ENCODE measurements around the gene MS4A15.
"Not testable (repeated sequence)": the region's sequence is repeated elsewhere in the genome, so short reads cannot be mapped to it uniquely, and the experiment has no call there.

MS4A15 gene, protein sequence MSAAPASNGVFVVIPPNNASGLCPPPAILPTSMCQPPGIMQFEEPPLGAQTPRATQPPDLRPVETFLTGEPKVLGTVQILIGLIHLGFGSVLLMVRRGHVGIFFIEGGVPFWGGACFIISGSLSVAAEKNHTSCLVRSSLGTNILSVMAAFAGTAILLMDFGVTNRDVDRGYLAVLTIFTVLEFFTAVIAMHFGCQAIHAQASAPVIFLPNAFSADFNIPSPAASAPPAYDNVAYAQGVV

DNA sequence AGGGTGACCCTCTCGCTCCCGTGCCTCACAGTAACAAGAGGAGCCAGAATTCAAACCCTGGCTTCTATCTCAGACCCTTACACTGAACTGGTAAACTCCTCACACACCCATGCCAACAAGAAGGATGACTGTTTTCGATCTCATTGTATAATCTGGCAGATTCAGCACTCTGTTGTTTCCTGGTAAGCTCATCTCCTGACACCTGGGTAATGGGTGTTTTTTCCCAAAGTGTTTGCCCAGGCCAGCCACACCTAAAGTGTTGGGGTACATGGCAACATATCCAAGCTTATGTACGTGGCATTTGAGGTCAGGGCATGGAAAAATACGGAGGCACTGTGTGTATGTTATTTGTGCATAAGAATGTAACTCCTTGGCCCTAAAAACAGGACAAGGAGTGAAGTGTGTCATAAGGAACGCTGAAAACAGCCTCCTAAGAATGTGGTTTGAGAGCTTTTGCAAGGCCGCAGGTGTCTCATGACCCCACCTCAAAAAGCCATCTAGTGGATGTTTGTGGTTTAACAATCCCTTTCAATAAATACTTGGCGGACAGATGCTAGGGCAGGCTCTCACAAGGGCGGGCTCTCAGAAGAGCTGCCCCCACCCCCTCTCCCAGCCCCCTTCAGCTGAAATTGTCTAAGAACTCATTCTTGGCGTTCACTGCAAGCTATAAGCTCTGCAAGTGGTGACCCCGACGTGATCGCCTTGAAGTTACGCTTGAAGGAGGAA lies at the start of gene MS4A15:
TSS of gene MS4A15 (plus strand) at position 561 of the 726 bp plus-strand sequence. CDS start 6,867 bp downstream, outside the sequence.
- no peak for DNase-seq (ENCODE audit: low read depth)

DNA sequence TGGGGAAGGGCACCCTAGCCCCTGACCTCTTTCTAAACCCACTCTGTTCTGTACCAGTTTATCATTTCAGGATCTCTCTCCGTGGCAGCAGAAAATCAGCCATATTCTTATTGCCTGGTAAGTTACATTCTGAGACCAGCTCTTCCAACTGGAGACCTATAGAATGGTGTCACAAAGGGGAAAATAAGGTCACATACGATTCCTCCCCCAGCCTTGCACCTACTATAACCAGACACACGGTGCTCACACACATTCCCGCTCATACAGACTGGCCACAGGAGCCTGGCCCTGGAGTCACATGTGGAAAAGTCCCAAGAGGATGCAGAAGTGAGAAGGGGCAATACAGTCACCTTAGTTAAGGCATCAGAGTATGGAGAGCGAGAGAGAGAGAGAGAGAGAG lies 49.7 kb upstream of the MS4A15 start:
- no peak for DNase-seq (ENCODE audit: low read depth)

DNA sequence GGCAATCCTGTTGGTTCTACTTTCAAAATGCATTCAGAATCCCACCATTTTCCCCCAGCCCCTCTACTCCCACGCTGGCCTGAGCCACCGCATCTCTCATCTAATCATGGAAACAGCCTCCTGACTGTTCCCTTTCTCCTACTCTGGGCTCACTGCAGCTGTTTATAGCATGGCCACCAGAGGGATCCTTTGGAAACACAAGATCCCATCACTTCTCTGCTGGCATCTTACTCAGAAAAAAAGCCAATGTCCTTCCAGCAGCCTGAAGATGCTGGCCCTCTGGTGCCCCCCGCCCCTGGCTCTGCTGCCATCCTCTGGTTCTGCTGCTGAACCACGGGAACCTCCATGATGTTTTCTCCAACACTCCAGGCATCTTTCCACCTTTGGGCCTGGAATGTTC lies 46.2 kb upstream of the MS4A15 start:
- no peak for DNase-seq (ENCODE audit: low read depth)

DNA sequence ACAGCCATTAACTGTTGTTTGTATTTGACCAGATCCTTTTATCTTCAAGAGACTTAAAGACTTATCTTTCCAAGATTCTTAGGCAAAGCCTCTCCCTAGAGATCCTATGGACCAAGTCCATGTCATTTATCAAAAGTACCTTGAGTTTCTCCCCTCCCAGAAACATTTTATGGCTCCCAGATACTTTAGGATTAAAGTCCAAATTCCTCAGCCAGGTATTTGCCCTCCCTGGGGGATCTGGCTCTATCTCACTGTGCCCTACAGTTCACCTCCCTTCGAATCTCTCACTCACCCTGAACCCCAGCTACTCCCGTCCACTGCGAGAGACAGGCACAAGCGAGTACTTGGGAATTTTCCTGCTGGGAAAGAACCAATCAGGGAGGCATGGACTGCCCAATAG lies 45.4 kb upstream of the MS4A15 start:
- no peak for DNase-seq (ENCODE audit: low read depth)

DNA sequence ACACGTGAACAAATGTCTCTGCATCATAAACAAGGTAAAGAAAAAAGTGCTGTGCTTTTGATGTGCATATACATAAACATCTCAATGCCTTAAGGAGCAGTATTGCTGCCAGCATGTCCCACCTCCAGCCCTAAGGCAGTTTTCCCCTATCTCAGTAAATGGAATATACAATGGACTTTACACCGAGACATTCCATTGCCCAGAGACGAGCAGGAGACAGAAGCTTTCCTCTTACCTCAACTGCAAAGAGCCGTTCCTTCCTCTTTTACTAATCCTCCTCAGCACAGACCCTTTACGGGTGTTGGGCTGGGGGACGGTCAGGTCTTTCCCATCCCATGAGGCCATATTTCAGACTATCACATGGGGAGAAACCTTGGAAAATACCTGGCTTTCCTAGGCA lies 43.2 kb upstream of the MS4A15 start:
- not testable (repeated sequence) for DNase-seq (ENCODE audit: low read depth)

DNA sequence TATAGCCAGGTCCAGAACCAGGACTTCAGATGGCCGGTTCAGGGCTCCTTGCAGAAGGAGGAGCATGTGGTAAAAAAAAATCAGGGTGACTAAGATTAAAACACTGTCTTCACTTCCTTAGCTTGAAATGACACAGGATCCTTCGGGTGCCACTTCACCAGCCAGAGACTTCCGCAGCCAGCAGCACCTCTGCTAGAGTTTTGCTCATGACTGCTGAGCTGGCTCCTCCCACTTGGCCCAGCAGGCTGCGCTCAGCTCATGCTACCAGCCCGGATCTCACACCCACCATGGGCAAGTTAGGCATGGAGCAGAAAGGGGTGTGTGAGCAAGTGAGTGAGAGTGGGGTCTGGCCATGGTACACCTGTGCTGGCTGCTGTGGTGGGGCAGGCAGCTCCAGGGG lies 38.7 kb upstream of the MS4A15 start:
- DNase-seq (ENCODE audit: low read depth) = no peak

DNA sequence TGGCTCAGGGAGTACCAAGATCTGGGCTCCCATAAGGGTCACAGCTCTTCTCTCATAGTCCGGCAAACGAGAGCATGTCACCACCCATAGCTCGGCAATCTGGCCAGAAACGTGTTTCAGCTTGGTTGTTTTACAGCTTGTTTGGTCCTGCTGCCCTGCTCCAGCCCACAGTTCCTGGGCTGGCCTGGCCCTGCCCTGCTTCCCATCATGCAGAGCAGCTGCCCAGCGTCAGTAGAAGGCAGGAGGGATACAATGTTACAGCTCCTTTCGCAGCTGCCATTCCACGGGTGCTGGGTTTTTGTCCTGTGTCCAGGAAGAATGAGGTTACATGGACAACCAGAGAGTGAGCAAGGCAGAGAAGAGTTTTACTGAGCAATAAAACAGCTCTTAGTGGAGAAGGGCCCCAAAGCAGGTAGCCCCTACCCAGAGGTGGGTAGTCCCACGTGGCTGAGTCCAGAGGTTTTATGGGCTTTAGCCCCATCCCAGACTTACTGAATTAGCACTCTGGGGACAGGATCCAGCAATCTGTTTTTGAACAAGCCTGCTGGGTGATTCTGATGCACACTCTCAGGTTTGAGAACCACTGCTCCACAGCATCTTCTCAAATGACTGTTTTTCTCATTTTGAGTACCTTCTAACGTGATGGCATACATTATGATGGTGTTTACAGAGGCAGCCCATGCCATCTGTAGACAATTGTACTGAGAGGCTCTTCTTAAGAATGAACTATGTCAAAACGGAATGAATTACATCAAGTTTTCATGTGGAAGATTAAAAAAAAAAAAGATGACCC lies 37.9 kb upstream of the MS4A15 start:
- no peak for DNase-seq (ENCODE audit: low read depth)

DNA sequence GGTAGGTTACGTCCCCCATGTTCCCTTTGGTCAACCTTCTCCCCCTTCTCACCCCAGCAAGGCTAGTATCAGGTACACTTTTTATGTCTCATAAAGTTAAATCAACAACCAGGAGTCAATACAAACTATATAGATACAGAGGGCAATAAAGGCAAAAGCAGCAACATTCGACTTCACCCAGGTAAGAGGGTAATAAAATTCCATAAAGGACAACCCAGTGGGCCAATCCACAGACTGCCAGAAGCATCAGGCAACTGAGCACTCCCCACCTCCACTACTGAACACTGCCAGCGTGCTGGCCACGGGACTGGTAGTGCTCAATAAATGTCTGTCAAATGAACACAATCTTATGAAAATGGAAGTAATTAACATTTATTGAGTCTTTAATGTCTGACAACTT lies 37.3 kb upstream of the MS4A15 start:
- DNase-seq (ENCODE audit: low read depth) = no peak

DNA sequence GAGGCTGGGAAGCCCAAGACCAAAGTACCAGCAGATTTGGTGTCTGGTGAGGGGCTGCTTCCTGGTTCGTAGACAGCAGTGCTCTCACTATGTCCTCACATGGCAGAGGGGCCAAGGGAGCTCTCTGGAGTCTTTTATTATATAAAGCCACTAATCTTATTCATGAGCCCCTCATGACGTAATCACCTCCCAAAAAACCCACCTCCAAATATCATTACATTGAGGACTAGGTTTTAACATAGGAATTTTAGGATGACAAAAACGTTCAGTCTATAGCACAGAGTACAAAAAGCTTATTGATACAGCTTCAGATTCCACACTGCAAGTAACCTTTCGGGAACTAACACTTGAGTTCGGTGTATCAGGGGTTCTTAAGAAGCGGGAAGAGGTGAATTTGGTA lies 36.2 kb upstream of the MS4A15 start:
- DNase-seq (ENCODE audit: low read depth) = no peak

DNA sequence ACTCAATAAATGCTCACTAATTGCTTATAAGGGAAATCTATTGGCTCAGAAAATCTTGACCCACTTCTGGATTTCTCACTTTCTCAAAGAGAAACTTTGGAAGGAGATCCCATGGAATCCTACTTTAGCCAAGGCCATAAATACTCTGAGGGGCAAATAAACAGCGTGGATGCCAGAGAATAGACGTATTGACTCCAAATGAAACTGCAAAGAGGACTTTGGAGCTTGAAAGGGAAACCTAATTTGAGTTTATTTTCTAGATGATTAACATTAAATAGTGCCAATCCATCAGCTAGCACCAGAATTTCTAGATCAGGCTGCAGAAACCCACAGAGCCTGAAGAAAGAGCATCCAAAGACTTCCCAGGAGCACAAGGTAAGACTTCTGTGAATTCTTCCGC lies 32.2 kb upstream of the MS4A15 start, which contains the start of gene MS4A18:
TSS of gene MS4A18 (plus strand) at position 301 of the 400 bp plus-strand sequence.
- DNase-seq (ENCODE audit: low read depth) = no peak

DNA sequence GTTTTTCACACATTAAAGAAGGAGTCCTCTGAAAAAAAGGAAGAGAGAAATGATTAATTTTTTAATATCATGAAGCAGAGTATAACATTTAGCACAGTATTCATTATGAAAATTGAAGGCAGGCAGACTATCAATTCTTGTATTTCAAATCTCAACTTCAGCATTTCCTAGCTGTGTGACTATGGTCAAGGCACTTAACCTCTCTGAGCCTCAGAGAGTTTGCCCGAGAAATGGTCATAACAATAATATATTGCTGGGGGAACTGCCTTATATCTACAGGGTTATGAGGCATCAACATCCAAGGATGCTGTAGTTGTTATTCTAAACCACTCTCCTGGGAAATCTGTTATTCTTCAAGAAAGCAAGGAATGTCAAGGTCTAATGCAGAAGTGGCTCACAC lies 31.1 kb upstream of the MS4A15 start:
- no peak for DNase-seq (ENCODE audit: low read depth)

DNA sequence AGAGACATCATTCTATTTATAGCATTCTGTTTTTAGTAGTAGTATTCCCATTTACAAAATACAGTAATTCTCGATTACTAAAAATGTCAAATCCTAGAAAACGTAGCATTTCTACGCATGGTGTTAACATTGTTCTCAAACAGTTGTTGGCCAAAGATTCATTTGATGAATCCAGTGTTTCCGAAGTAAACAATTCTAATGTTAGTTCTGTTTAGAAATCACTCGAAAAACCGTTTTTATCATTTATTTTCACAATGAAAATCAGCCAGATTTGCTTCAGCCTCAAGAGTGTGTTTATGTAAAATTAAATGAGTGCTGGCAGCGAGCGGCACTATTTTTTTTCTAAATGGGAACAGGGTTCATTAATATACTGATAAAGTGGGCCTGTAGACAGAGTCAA lies 25.1 kb upstream of the MS4A15 start:
- no peak for DNase-seq (ENCODE audit: low read depth)

DNA sequence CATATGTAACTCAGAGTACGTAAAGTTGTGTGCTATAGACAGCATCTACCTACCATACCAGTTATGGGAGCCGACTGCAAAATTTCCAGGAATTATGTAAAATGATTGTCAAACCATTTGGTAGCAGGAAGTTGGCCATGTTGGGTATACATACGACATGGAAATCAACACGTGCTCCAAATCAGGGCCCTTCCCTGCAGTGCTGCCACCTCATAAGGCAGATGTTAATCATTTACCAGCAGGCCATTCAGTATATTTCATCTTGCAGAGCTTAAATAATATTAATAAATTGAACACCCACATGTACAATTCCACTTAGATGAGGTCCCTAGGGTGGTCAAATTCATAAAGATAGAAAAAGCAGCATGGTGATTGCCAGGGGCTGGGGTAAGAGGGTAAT lies 22.4 kb upstream of the MS4A15 start:
- no peak for DNase-seq (ENCODE audit: low read depth)

DNA sequence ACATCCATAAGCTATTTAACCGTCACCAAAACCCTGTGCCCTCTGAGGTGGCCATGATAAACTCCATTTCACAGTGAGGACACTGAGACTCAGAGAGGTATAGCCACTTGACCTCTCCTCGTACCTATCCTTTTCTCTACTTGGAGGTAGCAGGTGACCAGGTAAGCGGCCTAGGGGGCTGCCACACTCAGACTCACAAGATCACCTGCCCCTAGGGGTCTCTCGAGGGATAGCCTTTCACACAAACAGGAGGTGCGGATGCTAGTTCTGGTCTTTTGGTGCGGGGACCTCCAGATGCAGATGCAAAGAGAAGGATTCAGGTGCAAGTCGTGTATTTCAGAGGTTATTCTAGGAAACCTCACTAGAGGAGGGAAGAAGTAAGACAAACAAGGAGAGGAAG lies 17.6 kb upstream of the MS4A15 start:
- no peak for DNase-seq (ENCODE audit: low read depth)

DNA sequence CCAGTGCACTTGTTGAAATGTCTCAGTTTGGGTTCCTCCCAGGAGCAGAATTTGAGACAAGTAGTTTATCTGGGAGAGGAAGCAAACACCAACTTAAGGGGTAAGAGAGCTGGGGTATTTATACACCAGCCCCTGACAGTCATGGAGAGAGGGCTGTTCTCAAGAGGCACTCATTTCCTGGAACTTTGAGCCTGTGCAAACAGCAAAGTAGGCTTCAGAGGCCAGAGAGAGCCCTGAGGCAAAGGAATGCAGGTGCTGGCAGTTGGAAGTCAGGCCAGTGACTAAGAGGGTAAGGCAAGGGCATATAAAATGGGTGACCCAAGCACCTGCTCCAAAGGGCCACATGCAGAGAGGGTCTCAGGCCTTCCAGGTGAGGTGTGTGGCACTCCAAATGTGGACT lies 16.1 kb upstream of the MS4A15 start:
- DNase-seq (ENCODE audit: low read depth) = no peak

DNA sequence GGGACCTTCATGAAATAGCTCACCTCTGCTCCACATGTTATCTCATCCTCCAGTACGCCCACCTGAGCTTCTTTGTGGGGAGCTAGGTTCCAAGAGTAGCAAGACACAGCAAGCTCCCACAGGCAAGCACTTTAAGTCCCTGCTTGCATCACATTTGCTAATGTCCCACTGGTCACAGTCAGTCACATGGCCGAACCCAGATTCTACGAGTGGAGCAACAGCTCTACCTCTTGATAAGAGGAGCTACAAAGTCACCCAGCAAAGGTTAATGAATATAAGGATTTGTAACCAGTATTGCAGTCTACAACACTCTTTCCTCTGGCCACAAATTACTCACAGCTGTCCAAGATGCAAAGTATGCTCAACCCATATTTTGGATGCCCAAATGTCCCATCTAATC lies 15.2 kb upstream of the MS4A15 start:
- DNase-seq (ENCODE audit: low read depth) = no peak

DNA sequence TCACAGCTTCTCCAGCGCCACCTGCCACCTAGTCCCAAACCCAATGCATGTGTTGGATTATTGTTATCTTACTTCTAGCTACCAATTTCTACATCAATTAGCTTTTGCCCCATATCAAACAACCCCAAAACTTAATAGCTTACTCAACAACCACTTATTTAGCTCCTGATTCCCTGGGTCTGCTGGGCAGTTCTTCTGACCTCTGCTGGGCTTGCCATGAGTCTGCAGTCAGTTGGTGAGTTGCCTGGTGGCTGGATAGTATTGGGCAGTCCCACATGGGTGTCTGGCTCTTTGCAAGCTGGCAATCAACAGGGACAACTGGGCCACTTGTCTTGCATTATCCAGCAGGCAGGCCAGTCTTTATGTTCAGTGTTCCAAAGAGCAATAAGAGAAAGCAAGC lies 13.6 kb upstream of the MS4A15 start:
- DNase-seq (ENCODE audit: low read depth) = no peak

DNA sequence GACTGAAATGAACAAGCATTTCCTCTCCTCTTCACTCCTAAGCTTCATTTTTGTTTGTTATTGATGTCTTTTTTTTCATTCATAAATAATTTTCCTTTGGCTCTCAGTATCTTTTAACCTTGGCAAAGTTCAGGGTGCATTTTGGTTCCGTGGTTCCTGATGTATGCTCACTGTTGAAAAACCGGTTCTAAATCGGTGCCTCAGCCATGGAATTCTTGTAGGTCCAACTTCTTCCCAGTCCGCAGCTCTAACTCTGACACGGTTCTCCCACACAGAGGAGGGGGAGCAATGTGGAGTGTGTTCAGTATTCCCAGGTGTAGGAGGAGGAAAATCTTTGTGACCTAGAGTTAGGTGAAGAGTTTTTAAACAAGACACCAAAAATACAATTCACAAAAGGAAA lies 12.6 kb upstream of the MS4A15 start:
- DNase-seq (ENCODE audit: low read depth) = no peak

DNA sequence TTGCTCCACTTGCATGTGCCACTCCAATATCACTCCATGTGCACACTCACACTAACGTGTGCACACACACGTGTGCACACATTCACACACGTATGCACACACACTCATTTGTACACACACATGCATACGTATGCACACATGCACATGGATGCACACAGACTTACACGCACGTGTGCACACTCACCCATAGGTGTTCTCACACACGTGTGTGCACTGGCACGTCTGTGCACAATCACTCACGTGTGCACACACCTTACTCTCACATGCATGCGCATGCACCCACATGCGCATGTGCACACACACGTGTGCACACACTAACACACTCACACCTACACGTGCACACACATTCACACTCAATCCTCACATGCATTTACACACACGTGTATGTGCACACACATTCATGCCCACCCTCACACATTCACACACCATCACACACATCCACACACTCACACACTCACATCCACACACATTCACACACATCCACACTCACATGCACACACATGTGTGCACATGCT lies 9.3 kb upstream of the MS4A15 start:
- no peak for DNase-seq (ENCODE audit: low read depth)

DNA sequence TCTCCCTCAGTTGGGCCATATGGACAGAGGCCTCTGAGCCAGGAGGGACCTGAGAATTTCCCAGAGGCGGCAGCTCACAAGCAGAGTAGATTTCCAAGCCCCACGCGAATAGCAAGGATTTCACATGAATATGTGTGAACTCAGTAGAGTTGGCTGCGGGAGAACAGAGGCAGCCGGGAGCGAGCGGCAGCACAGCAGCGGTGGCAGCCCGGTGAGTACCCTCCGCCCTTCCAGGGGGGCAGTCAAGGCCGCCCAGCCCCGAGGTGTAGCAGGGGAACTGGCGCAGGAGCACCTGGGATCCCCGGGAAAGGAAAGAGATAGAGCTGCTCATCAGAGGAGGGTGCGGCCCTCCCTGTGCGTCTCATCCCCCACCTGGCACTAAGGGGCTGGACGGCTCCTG lies 8.4 kb upstream of the MS4A15 start:
- no peak for DNase-seq (ENCODE audit: low read depth)

DNA sequence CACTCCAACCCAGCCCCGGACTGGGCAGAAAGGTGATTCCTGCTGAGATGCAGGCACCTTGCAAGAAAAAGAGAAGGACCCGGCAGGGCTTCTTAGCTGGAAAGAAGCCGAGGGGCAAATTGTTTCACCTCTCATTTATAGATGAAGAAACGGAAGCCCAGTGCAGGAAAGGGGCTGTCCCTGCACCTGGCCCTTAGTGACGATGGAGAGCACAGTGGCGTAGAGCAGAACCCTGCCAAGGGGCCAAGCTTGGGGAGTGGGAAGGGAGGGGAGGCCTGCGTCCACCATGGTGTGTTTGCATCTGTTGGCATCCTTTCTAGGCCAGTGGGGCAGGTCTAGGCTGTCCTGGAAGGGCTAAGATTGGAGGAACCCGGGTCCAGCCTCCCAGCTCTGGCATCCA lies 7.8 kb upstream of the MS4A15 start:
- no peak for DNase-seq (ENCODE audit: low read depth)

DNA sequence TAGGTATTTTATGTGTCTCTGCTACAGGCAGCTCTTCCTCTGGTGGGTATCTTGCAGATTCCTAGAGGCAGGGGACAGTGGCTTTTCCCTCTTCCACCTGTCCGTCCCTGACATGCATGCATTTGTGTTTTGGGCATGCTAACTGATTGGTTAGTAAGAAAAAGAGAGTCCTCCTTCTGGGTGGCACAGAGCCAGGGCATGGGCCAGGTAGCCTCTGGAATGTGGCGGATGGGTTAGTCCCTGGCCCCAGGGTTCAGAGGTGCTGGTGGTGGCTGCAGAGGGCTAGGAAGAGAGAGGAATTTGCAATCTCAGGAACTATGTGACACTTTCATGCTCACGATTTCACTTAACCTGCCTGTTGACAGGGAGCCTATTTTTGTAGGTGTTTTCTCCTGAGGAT lies 5.8 kb upstream of the MS4A15 start:
- DNase-seq (ENCODE audit: low read depth) = no peak

DNA sequence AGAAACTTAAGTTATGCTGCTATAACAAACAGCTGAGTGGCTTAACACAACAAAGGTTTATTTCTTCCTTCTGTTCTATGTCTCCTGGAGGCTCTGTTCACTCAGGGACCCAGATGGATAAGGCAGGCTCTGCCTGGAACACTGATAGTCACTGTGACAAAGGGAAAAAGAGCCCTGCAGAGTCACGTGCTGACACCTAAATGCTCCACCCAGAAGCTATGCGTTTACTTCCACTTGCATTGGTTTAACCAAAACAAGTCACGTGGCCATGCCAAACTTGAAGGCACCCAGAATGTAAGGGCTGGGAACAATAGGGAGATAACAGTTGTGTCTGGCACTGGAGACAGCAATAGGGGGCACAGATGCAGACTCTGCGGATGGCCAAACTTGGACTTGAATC lies 3.4 kb upstream of the MS4A15 start:
- no peak for DNase-seq (ENCODE audit: low read depth)

Data from stimulated activated CD4-positive, alpha-beta T cell treated with anti-CD3 and anti-CD28 coated beads, Interleukin-2, amount 100 ng/mL, for 4 hours (primary cell).